ENCODE data around the gene DNAI2. TPM values are rescaled to one million over a fixed set of nuclear protein-coding genes. Genes with fewer than 3 reads are reported as not detected.

Gene DNAI2
- total and polyA plus RNA-seq, 9 of the 15 experiments (the other 6 are each of a cell fraction or from before 2014, with no cell fraction given): not detected

DNA sequence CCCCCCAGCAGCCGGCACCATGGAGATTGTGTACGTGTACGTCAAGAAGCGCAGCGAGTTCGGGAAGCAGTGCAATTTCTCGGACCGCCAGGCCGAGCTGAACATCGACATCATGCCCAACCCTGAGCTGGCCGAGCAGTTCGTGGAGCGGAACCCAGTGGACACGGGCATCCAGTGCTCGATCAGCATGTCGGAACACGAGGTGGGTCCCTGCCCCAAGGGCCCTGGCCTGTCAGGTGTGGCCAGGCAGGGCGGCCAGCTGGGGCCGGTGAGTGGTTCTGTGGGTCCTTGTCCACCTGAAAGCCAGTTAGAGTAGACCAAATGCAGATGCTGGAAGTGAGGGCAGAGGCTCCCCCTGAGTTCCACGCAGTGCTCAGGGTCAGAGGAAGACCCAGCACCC lies 7.8 kb downstream of the DNAI2 start:
- 73% methylated on average over 16 of the region's 20 CpGs for WGBS (ENCODE audit: insufficient coverage, low coverage, missing lambda C conversion rate)
- H3K36me3 ChIP-seq (ENCODE audit: control insufficient read depth, insufficient read depth, low read length): no peaks in the 10 kb centered on the region
- no peak for FAIRE-seq
- no peak for ATAC-seq
- TF ChIP-seq ZNF174 (CRISPR knock-in tag; IDR thresholded peaks at IDR 0.05) (no peak), SOX6 (IDR thresholded peaks at IDR 0.05) (no peak)
- TF ChIP-seq, protein P1, sequence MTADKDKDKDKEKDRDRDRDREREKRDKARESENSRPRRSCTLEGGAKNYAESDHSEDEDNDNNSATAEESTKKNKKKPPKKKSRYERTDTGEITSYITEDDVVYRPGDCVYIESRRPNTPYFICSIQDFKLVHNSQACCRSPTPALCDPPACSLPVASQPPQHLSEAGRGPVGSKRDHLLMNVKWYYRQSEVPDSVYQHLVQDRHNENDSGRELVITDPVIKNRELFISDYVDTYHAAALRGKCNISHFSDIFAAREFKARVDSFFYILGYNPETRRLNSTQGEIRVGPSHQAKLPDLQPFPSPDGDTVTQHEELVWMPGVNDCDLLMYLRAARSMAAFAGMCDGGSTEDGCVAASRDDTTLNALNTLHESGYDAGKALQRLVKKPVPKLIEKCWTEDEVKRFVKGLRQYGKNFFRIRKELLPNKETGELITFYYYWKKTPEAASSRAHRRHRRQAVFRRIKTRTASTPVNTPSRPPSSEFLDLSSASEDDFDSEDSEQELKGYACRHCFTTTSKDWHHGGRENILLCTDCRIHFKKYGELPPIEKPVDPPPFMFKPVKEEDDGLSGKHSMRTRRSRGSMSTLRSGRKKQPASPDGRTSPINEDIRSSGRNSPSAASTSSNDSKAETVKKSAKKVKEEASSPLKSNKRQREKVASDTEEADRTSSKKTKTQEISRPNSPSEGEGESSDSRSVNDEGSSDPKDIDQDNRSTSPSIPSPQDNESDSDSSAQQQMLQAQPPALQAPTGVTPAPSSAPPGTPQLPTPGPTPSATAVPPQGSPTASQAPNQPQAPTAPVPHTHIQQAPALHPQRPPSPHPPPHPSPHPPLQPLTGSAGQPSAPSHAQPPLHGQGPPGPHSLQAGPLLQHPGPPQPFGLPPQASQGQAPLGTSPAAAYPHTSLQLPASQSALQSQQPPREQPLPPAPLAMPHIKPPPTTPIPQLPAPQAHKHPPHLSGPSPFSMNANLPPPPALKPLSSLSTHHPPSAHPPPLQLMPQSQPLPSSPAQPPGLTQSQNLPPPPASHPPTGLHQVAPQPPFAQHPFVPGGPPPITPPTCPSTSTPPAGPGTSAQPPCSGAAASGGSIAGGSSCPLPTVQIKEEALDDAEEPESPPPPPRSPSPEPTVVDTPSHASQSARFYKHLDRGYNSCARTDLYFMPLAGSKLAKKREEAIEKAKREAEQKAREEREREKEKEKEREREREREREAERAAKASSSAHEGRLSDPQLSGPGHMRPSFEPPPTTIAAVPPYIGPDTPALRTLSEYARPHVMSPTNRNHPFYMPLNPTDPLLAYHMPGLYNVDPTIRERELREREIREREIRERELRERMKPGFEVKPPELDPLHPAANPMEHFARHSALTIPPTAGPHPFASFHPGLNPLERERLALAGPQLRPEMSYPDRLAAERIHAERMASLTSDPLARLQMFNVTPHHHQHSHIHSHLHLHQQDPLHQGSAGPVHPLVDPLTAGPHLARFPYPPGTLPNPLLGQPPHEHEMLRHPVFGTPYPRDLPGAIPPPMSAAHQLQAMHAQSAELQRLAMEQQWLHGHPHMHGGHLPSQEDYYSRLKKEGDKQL (CRISPR knock-in tag; IDR thresholded peaks at IDR 0.05; ENCODE audit: borderline replicate concordance): 0 out of 2 replicates have a peak, but pooled peaks have one; percentile 11
- no TSS peak for BruUV-seq (replicated peaks)
- intact Hi-C loops (cut with micrococcal nuclease): loop anchor here (5.0 kb wide), 1 partner anchor 69 kb away; the partner anchor contains the start of gene TTYH2
- H2AFZ ChIP-seq (ENCODE audit: low read depth, low read length): no peak overlapping the region
- no peak overlapping the region for H3K4me3 ChIP-seq
- no peaks in the 10 kb centered on the region for H3K9me3 ChIP-seq (replicated peaks; ENCODE audit: control insufficient read depth, insufficient read depth, low read depth, low read length)
- H3K79me2 ChIP-seq (ENCODE audit: control insufficient read depth, insufficient read depth, low read length): no peaks in the 10 kb centered on the region
- H3K27ac ChIP-seq (ENCODE audit: extremely low read depth, low read depth, low read length): no peak overlapping the region
- DNase-seq (ENCODE audit: extremely low read depth in 1 of 4, low spot score in 3 of 4): no peak
- no peaks in the 10 kb centered on the region for H3K9me1 ChIP-seq (ENCODE audit: control insufficient read depth, insufficient read depth, low read length)
- H3K4me2 ChIP-seq (ENCODE audit: insufficient read depth, low read length): no peak overlapping the region
- H3K9ac ChIP-seq (ENCODE audit: insufficient read depth in 1 of 2, low read depth in 2 of 2, low read length in 2 of 2): no peak overlapping the region
- in situ Hi-C loops (cut with MboI): loop anchor here (5.0 kb wide), 1 partner anchor 64 kb away; no protein-coding TSS in a partner anchor
- H3K27me3 ChIP-seq (ENCODE audit: control insufficient read depth in 2 of 2, insufficient read depth in 2 of 2, low read length in 2 of 2): peaks cover 0 to 3% of the 10 kb centered on the region in 2 experiments; a peak in 3 of 5 replicates
- H4K20me1 ChIP-seq (replicated peaks; ENCODE audit: control insufficient read depth, insufficient read depth, low read length): no peaks in the 10 kb centered on the region
- ChIA-PET POLR2A (interaction anchor here (0.6 to 1.9 kb wide), 7 partner anchors 10 to 352 kb away, joined by 3 to 6 read pairs (median 3); no protein-coding TSS in a partner anchor), CTCF (ENCODE audit: low intra/inter-chr PET ratio) (no interaction called here)
- H3K4me1 ChIP-seq (replicated peaks in 1 of 2; ENCODE audit: control insufficient read depth in 2 of 2, insufficient read depth in 2 of 2, low read length in 2 of 2): peaks cover 14 to 26% of the 10 kb centered on the region in 2 experiments

Data from K562 (cell line).